Measurements from ENCODE around the gene MIOX.

The MIOX gene

DNA sequence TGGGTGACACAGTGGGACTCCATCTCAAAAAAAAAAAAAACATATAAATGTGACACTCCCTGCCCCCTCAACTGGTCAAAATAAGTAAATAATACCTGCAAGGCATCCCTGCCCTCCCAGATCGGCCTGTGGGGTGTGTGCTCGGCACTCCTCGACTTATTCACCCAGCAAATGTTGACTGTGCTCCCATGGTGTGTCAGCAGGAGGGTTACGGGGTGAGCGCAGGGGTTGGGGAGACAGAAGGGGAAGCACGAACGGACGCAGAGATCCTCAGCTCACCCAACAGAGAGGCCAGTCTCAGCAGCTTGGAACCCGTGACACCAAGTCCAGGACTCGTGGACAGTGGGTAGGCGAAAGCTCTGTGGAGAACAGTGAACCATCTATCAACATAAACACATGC is 6.9 kb upstream of the MIOX start:
- Histone ChIP-seq H3K27me3 (ENCODE audit: control insufficient read depth, insufficient read depth, low read length) (peaks cover 28% of the 10 kb centered on the region), H3K9ac (ENCODE audit: low read depth, low read length) (no peak overlapping the region), H3K4me2 (ENCODE audit: low read length) (no peak overlapping the region), H3K4me3 (ENCODE audit: low read length) (no peak overlapping the region), H3K4me1 (ENCODE audit: control insufficient read depth, insufficient read depth, low read length) (peaks cover 12% of the 10 kb centered on the region), H3K9me3 (replicated peaks; ENCODE audit: low read length) (no peaks in the 10 kb centered on the region), H3K36me3 (ENCODE audit: insufficient read depth, low read length) (no peaks in the 10 kb centered on the region)

DNA sequence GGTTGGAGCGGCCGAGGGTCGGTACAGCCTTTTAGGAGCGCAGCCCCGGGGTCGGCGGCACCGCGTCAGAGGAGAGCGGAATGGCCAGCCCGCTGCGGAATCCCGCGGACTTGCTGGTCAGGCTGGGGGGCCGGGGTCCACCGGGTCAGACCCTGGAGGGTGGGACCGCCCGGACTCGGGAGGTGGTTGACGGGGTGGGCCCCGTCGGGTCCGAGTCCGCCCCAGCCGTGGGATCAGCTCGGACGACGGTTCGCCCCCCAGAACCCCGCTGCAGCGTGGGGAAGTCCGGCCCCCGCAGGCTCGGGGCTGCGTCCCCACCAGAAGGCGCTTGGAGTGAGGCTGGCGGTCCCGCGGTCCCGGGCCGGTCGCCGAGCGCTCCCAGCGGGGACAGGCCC is 5.6 kb upstream of the MIOX start:
- H3K4me2 ChIP-seq (ENCODE audit: low read length) = peak overlapping the region; percentile 44
- H3K4me3 ChIP-seq (ENCODE audit: low read length) = peak overlapping the region; percentile 55
- peaks cover 28% of the 10 kb centered on the region for H3K27me3 ChIP-seq (ENCODE audit: control insufficient read depth, insufficient read depth, low read length)
- no peak overlapping the region for H3K9ac ChIP-seq (ENCODE audit: low read depth, low read length)
- peaks cover 6% of the 10 kb centered on the region for H3K4me1 ChIP-seq (ENCODE audit: control insufficient read depth, insufficient read depth, low read length)
- H3K36me3 ChIP-seq (ENCODE audit: insufficient read depth, low read length) = no peaks in the 10 kb centered on the region
- H3K9me3 ChIP-seq (replicated peaks; ENCODE audit: low read length) = no peaks in the 10 kb centered on the region

DNA sequence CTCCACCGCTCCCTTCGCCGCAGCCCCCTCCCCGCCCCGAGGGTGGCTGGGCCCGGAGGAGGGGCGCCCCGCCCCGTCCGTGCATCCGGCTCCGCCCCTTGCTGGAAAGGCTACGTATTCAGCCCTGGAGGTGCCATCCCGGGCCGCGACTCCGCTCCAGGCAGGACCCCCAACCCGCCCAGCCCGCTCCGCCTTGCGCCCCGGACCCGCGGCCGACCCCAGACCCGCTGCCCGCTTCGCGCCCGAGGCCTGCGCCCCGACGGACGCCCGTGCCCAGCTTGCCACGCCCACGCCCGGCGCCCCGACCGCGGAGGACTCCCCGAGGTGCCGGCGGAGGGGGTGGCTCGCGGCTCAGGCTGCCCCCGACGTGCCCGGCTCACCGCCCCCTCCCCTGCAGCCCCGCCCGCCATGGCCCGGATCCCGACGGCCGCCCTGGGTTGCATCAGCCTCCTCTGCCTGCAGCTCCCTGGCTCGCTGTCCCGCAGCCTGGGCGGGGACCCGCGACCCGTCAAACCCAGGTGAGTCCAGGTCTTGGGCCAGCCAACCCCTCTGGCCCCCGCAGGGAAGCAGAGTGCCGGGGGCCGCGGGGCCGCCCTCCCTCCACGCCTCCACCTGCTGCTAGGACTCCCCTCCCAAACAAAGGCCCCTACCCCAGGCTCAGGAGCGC is 5.1 kb upstream of the MIOX start, which contains the start of gene ADM2:
Gene ADM2 (plus strand): TSS at position 104 of the 667 bp plus-strand sequence. CDS start 305 bp downstream, at position 409.
- Histone ChIP-seq H3K27me3 (ENCODE audit: control insufficient read depth, insufficient read depth, low read length) (peaks cover 28% of the 10 kb centered on the region), H3K4me3 (ENCODE audit: low read length) (peak within 1 kb of the TSS; percentile 55), H3K9ac (ENCODE audit: low read depth, low read length) (no peak within 1 kb of the TSS)

DNA sequence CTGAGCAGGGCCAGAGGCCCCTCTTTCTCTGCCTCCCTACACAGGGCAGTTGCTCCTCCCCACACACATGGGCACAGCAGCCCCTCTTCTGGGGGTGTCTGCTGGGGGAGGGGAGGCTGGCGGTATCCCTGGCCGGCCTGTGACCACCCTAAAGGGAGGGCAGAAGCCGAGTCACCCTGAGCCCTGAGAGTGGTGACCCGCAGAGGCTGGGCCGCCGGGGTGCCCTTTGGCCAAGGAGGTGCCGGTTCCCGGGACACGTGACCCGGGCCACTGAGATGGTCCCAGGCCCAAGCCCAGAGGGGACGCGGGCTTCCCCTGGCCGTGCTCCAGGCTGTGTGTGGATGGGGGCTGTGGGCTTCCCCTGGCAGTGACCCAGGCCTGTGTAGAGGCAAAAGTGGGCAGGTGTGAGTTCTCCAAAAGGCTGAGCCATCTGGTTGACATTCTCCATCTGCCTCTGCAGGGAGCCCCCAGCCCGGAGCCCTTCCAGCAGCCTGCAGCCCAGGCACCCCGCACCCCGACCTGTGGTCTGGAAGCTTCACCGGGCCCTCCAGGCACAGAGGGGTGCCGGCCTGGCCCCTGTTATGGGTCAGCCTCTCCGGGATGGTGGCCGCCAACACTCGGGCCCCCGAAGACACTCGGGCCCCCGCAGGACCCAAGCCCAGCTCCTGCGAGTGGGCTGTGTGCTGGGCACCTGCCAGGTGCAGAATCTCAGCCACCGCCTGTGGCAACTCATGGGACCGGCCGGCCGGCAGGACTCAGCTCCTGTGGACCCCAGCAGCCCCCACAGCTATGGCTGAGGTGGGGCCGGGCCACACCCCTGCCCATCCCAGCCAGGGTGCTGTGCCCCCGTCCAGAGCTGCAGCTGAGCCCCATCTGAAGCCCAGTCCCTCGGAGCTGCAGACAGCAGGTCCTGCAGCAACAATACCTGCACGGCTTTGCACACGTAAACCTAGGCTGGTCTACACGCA is 4.3 kb upstream of the MIOX start:
- Histone ChIP-seq H3K4me2 (ENCODE audit: low read length) (peak overlapping the region; percentile 44), H3K9ac (ENCODE audit: low read depth, low read length) (no peak overlapping the region), H3K9me3 (replicated peaks; ENCODE audit: low read length) (no peaks in the 10 kb centered on the region), H3K4me1 (ENCODE audit: control insufficient read depth, insufficient read depth, low read length) (peaks cover 6% of the 10 kb centered on the region), H3K27me3 (ENCODE audit: control insufficient read depth, insufficient read depth, low read length) (peaks cover 36% of the 10 kb centered on the region), H3K4me3 (ENCODE audit: low read length) (peak overlapping the region; percentile 55), H3K36me3 (ENCODE audit: insufficient read depth, low read length) (no peaks in the 10 kb centered on the region)

More for the DNA sequence above, 5.1 kb upstream of the MIOX start, which contains the start of gene ADM2:
- Histone ChIP-seq H3K4me2 (ENCODE audit: low read length) (peak within 1 kb of the TSS; percentile 44), H3K9me3 (replicated peaks; ENCODE audit: low read length) (no peaks in the 10 kb centered on the region), H3K36me3 (ENCODE audit: insufficient read depth, low read length) (no peaks in the 10 kb centered on the region), H3K4me1 (ENCODE audit: control insufficient read depth, insufficient read depth, low read length) (peaks cover 6% of the 10 kb centered on the region)

DNA sequence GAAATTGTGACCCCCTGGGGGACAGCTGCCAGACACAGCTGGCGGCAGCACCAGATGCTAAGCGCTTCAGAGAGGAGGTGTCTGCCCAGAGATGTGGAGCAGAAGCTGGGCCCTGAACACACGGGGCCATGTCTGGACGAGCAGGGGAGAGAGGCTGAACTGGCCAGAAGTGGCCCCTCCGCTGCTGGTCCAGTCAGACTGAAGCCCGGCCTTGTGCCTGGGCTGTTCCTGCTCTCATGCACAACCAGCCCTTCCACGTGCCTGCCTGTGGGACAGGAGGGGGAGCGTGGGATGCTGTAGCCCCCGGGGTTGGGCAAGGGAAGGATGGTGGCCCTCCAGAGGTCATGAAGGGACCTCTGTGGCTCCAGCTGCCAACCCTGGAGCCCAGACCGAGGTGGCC is 3.6 kb upstream of the MIOX start:
- Histone ChIP-seq H3K4me1 (ENCODE audit: control insufficient read depth, insufficient read depth, low read length) (peaks cover 6% of the 10 kb centered on the region), H3K9me3 (replicated peaks; ENCODE audit: low read length) (no peaks in the 10 kb centered on the region), H3K9ac (ENCODE audit: low read depth, low read length) (no peak overlapping the region), H3K27me3 (ENCODE audit: control insufficient read depth, insufficient read depth, low read length) (peaks cover 36% of the 10 kb centered on the region), H3K36me3 (ENCODE audit: insufficient read depth, low read length) (no peaks in the 10 kb centered on the region), H3K4me2 (ENCODE audit: low read length) (no peak overlapping the region), H3K4me3 (ENCODE audit: low read length) (no peak overlapping the region)

DNA sequence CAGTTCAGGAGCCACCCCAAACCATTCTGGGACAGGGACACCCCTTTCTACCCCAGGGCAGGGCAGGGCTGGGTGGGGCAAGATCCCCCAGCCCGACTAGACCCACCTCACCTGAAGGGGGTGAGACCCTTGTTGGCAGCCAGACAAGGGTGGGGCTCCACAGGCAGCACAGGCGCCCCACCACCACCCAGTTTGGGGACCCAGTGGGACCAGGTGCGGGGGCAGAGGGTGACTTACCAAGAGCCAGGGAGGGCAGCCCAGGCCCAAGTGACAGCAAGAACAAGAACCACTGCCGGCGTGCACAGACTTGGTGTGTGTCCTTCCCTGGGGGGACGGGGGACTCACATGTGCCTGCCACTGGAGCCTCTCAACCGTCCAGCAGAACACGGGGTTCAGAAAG is 3.1 kb upstream of the MIOX start:
- H3K9ac ChIP-seq (ENCODE audit: low read depth, low read length) = no peak overlapping the region
- peaks cover 36% of the 10 kb centered on the region for H3K27me3 ChIP-seq (ENCODE audit: control insufficient read depth, insufficient read depth, low read length)
- no peaks in the 10 kb centered on the region for H3K9me3 ChIP-seq (replicated peaks; ENCODE audit: low read length)
- no peaks in the 10 kb centered on the region for H3K36me3 ChIP-seq (ENCODE audit: insufficient read depth, low read length)
- H3K4me2 ChIP-seq (ENCODE audit: low read length) = no peak overlapping the region
- no peak overlapping the region for H3K4me3 ChIP-seq (ENCODE audit: low read length)
- H3K4me1 ChIP-seq (ENCODE audit: control insufficient read depth, insufficient read depth, low read length) = peaks cover 6% of the 10 kb centered on the region

DNA sequence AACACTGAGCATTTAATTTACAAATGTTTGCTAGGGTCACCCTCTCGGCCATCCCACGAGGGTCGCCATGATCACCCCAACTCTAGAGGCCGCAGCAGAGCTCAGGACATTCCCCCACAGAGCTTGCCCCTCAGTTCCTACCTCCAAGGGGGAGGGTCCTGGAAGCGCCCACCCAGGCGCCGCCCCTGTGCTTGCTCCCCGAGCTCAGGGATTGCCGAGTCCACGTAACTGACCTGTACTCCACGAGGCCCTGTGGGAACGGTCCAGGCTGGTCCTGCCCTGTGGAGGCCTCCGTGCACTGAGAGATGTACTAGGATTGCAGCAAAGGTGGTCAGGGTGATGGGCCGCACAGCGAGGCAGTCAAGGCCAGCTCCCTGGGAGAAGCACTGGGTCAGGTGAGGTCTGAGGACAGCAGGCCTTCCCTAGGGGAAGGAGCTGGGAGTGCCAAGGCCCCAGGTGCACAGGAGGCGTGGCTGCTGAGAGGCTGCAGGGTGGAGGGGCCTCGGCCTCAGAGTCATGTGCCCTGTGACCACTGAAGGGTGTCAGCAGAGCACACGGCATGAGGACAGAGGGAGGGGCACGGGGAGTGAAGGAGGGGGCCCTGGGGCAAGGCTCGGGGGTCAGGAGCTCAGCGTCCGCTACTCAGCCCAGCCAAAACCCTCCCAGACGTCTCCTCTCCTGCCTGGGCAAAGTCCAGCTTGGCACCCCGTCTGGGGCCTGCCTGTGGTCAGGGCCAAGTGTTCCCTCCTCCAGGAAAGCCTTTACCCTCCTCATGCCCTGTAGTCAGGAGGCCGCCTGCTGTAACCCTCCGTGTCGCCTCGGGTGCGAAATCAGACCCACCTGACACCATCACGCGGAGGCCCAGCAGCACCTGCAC is 2.4 kb upstream of the MIOX start:
- no peak overlapping the region for H3K9ac ChIP-seq (ENCODE audit: low read depth, low read length)
- no peaks in the 10 kb centered on the region for H3K36me3 ChIP-seq (ENCODE audit: insufficient read depth, low read length)
- H3K4me2 ChIP-seq (ENCODE audit: low read length) = no peak overlapping the region
- H3K4me3 ChIP-seq (ENCODE audit: low read length) = no peak overlapping the region
- H3K9me3 ChIP-seq (replicated peaks; ENCODE audit: low read length) = no peaks in the 10 kb centered on the region
- H3K4me1 ChIP-seq (ENCODE audit: control insufficient read depth, insufficient read depth, low read length) = peaks cover 6% of the 10 kb centered on the region
- peaks cover 36% of the 10 kb centered on the region for H3K27me3 ChIP-seq (ENCODE audit: control insufficient read depth, insufficient read depth, low read length)

DNA sequence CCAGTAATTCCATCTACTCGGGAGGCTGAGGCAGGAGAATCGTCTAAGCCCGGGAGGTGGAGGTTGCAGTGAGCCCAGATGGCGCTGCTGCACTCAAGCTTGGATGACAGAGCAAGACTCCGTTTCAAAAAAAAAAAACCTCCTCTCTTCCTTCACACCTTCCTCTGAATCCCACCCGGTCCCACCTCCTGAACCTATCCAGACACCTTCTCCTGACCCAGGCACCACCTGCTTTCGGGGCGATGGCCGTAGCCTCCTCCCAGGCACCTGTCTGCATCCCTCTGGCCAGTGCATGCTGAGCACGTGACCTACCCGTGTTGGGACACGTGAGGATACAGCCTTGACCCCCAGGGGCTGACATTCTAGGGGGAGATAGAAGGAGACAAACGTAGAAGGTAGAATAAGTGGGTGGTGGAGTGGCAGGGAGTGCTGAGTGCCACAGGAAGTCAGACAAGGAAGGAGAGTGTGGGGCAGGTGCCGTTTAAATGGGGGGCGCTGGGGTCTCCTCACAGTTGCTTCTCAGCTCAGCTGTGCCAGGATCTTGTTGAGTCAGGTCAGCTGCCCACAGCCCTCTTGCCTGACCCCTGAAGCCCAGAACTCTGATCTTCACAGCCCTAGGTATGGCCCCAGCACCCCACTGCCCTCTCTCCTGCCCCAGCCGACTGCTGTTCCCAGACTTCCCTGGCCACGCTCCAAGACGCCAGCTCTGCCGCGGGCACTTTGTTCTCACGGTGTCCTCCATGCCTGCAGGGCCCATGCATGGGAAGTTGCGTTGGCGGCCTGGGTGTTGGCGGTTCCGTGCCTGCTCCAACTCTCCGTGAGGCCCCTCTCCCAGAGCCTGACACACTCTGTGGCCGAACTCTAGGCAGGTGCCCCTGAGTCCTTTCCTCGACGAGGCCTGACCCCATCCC is 1.2 kb upstream of the MIOX start:
- Histone ChIP-seq H3K9ac (ENCODE audit: low read depth, low read length) (no peak overlapping the region), H3K36me3 (ENCODE audit: insufficient read depth, low read length) (no peaks in the 10 kb centered on the region), H3K27me3 (ENCODE audit: control insufficient read depth, insufficient read depth, low read length) (peaks cover 27% of the 10 kb centered on the region), H3K4me3 (ENCODE audit: low read length) (no peak overlapping the region), H3K4me1 (ENCODE audit: control insufficient read depth, insufficient read depth, low read length) (peaks cover 6% of the 10 kb centered on the region), H3K4me2 (ENCODE audit: low read length) (no peak overlapping the region), H3K9me3 (replicated peaks; ENCODE audit: low read length) (no peaks in the 10 kb centered on the region)

DNA sequence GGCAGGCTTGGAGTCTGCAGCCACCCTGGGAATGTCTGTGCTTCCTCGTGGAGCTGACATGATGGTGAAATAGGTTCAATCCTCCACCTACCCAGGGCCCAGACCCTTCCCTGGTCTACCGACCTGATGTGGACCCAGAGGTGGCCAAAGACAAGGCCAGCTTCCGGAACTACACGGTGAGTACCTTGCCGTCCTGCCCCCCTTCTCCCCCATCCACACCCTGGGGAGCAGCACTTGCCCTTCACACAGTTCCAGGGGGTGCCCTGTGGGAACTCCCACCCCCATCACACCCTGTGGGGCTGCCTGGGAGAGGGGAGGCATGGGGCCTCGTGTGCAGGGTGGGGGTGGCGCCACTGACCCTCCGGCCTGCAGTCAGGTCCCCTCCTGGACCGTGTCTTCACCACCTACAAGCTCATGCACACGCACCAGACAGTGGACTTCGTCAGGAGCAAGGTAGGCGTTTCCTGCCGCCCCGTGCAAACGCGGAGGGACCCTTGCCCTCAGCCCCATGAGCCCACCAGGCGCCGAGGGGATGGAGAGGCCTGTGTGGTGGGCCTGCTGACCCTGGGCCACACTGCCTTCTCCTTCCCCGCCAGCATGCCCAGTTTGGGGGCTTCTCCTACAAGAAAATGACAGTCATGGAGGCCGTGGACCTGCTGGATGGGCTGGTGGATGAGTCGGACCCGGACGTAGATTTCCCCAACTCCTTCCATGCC is 789 bp downstream of the MIOX start:
- Histone ChIP-seq H3K36me3 (ENCODE audit: insufficient read depth, low read length) (no peaks in the 10 kb centered on the region), H3K9ac (ENCODE audit: low read depth, low read length) (no peak overlapping the region), H3K9me3 (replicated peaks; ENCODE audit: low read length) (no peaks in the 10 kb centered on the region), H3K4me1 (ENCODE audit: control insufficient read depth, insufficient read depth, low read length) (no peaks in the 10 kb centered on the region), H3K4me2 (ENCODE audit: low read length) (no peak overlapping the region), H3K4me3 (ENCODE audit: low read length) (no peak overlapping the region), H3K27me3 (ENCODE audit: control insufficient read depth, insufficient read depth, low read length) (peaks cover 8% of the 10 kb centered on the region)
